ENCODE measurements around the gene CYB5R3.
"Not testable (repeated sequence)": the region's sequence is repeated elsewhere in the genome, so short reads cannot be mapped to it uniquely, and the experiment has no call there.

DNA sequence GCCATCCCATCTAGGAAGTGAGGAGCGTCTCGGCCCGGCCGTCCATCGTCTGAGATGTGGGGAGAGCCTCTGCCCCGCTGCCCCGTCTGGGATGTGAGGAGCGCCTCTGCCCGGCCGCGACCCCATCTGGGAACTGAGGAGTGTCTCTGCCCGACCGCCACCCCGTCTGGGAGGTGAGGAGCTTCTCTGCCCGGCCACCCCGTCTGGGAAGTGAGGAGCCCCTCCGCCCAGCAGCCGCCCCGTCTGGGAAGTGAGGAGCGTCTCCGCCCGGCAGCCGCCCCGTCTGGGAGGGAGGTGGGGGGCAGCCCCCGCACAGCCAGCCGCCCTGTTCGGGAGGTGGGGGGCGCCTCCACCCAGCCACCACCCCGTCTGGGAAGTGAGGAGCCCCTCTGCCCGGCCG, 41.6 kb downstream of the CYB5R3 start:
- TF ChIP-seq YY1 (IDR thresholded peaks at IDR 0.05; ENCODE audit: low read depth); RAD21 (IDR thresholded peaks at IDR 0.05; ENCODE audit: low read length); SIN3A (IDR thresholded peaks at IDR 0.05; ENCODE audit: borderline replicate concordance, low read depth, low read length); POLR2AphosphoS5 (IDR thresholded peaks at IDR 0.05; ENCODE audit: low read depth, low read length); FOXM1 (IDR thresholded peaks at IDR 0.05; ENCODE audit: low read depth); RFX5 (IDR thresholded peaks at IDR 0.05; ENCODE audit: low read length): not testable (repeated sequence)
- TF ChIP-seq, protein P1, sequence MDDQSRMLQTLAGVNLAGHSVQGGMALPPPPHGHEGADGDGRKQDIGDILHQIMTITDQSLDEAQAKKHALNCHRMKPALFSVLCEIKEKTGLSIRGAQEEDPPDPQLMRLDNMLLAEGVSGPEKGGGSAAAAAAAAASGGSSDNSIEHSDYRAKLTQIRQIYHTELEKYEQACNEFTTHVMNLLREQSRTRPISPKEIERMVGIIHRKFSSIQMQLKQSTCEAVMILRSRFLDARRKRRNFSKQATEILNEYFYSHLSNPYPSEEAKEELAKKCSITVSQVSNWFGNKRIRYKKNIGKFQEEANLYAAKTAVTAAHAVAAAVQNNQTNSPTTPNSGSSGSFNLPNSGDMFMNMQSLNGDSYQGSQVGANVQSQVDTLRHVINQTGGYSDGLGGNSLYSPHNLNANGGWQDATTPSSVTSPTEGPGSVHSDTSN (IDR thresholded peaks at IDR 0.05), result not testable (repeated sequence)
- TF ChIP-seq, protein P2, sequence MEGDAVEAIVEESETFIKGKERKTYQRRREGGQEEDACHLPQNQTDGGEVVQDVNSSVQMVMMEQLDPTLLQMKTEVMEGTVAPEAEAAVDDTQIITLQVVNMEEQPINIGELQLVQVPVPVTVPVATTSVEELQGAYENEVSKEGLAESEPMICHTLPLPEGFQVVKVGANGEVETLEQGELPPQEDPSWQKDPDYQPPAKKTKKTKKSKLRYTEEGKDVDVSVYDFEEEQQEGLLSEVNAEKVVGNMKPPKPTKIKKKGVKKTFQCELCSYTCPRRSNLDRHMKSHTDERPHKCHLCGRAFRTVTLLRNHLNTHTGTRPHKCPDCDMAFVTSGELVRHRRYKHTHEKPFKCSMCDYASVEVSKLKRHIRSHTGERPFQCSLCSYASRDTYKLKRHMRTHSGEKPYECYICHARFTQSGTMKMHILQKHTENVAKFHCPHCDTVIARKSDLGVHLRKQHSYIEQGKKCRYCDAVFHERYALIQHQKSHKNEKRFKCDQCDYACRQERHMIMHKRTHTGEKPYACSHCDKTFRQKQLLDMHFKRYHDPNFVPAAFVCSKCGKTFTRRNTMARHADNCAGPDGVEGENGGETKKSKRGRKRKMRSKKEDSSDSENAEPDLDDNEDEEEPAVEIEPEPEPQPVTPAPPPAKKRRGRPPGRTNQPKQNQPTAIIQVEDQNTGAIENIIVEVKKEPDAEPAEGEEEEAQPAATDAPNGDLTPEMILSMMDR (IDR thresholded peaks at IDR 0.05), result not testable (repeated sequence)
- TF ChIP-seq, protein P3, sequence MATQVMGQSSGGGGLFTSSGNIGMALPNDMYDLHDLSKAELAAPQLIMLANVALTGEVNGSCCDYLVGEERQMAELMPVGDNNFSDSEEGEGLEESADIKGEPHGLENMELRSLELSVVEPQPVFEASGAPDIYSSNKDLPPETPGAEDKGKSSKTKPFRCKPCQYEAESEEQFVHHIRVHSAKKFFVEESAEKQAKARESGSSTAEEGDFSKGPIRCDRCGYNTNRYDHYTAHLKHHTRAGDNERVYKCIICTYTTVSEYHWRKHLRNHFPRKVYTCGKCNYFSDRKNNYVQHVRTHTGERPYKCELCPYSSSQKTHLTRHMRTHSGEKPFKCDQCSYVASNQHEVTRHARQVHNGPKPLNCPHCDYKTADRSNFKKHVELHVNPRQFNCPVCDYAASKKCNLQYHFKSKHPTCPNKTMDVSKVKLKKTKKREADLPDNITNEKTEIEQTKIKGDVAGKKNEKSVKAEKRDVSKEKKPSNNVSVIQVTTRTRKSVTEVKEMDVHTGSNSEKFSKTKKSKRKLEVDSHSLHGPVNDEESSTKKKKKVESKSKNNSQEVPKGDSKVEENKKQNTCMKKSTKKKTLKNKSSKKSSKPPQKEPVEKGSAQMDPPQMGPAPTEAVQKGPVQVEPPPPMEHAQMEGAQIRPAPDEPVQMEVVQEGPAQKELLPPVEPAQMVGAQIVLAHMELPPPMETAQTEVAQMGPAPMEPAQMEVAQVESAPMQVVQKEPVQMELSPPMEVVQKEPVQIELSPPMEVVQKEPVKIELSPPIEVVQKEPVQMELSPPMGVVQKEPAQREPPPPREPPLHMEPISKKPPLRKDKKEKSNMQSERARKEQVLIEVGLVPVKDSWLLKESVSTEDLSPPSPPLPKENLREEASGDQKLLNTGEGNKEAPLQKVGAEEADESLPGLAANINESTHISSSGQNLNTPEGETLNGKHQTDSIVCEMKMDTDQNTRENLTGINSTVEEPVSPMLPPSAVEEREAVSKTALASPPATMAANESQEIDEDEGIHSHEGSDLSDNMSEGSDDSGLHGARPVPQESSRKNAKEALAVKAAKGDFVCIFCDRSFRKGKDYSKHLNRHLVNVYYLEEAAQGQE (IDR thresholded peaks at IDR 0.05; ENCODE audit: low read depth, low read length), result not testable (repeated sequence)
- TF ChIP-seq, protein P4, sequence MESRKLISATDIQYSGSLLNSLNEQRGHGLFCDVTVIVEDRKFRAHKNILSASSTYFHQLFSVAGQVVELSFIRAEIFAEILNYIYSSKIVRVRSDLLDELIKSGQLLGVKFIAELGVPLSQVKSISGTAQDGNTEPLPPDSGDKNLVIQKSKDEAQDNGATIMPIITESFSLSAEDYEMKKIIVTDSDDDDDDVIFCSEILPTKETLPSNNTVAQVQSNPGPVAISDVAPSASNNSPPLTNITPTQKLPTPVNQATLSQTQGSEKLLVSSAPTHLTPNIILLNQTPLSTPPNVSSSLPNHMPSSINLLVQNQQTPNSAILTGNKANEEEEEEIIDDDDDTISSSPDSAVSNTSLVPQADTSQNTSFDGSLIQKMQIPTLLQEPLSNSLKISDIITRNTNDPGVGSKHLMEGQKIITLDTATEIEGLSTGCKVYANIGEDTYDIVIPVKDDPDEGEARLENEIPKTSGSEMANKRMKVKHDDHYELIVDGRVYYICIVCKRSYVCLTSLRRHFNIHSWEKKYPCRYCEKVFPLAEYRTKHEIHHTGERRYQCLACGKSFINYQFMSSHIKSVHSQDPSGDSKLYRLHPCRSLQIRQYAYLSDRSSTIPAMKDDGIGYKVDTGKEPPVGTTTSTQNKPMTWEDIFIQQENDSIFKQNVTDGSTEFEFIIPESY (IDR thresholded peaks at IDR 0.05; ENCODE audit: borderline replicate concordance, low read depth), result not testable (repeated sequence)

Measured in SK-N-SH (cell line).